Pulmonary artery endothelial cell (primary cell): Measurements from ENCODE around the gene MDK. TPM values are rescaled to one million over a fixed set of nuclear protein-coding genes. Genes with fewer than 3 reads are reported as not detected.

Experiments used
- DNase-seq: peaks from one replicate; pipeline ENCODE4 v3.0.0-alpha.2; 2011; ENCODE audit warnings: low read depth, low spot score
- total RNA-seq: library from RNA; depleted of rRNA; stranded (reverse); fragments of >200 nt; gene quantifications from 2 replicates; pipeline ENCODE4 v1.2.3, GENCODE V29; 2014

Gene MDK, protein sequence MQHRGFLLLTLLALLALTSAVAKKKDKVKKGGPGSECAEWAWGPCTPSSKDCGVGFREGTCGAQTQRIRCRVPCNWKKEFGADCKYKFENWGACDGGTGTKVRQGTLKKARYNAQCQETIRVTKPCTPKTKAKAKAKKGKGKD
- 32.3 and 52.0 TPM in 2 replicates for total RNA-seq

DNA sequence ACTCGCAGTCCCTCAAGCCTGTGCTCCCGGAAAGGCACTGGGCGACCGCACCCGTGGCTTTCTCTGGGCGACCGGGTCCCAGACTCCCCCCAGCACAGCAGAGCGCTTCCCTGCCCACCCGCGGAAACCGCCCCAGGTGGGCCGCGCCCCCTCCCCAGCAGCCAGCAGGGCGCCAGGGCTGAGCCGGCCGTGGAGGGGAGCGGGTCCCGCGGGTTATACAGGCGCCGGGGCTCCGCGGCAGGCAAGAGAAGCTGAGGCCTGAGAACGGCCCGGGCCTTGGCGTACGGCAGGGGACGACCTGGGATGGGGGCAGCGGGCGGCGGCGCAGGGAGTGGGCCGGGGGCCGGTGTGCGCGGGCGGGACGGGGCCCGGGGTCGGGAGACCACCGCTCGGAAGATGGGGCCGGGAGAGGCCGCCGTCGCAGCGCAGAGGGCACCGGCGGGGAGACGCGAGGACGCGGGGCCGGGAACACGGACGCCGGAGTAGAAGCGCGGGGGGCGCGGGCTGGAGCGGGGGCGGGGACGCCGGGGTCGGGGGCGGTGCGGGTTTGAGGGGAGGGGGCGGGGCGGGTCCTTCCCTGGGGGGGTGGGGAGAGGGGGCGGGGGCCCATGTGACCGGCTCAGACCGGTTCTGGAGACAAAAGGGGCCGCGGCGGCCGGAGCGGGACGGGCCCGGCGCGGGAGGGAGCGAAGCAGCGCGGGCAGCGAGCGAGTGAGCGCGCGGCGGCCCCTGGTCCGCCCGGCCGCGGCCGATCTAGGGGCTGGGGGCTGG lies at the start of gene MDK:
Gene MDK (plus strand): TSS at position 622 of the 771 bp plus-strand sequence. CDS start 389 bp downstream, outside the sequence.
- no peak for DNase-seq

- no peak for DNase-seq
Measured at GRCh38 chr11:46332093-46332567, 49.3 kb upstream of the MDK start.

DNA sequence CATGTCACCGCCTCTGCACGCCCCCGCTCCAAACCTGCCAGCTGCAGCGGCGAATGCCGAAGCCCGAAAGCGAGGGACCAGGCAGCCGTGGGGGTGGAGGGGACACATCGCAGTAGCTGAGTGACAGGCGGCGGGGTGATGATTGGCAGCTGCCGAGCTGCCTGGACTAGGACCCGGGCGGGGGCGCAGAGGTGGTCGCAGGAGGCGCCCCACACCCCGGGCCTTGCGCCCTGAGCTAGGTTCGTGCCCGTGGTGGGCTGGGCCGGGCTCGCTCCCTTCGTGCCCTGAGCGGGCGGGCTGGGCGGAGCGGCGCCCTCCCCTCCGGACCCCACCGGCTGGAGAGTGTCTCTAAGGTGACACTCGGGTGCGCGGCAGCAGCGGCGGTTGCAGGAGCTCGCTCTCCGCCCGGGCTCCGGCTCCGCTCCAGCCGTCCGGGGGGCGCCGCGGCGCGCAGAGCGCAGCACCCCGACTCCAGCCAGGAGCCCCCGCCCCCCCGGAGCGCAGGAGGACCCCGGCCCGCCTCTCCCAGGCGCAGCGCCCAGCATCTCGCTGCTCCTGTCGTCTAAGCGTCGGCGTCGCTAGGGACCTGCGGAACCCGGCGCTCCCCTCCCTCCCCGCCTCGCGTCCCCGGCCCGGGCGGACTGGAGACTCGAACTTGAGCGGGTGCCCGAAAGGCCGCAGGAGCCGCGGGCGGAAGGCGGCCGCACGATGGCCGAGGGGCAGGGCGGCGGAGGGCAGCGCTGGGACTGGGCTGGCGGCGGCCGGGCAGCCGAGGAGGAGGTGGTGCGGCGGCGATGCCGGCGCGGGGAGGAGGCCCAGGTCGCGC lies 48.7 kb upstream of the MDK start:
- no peak for DNase-seq

DNA sequence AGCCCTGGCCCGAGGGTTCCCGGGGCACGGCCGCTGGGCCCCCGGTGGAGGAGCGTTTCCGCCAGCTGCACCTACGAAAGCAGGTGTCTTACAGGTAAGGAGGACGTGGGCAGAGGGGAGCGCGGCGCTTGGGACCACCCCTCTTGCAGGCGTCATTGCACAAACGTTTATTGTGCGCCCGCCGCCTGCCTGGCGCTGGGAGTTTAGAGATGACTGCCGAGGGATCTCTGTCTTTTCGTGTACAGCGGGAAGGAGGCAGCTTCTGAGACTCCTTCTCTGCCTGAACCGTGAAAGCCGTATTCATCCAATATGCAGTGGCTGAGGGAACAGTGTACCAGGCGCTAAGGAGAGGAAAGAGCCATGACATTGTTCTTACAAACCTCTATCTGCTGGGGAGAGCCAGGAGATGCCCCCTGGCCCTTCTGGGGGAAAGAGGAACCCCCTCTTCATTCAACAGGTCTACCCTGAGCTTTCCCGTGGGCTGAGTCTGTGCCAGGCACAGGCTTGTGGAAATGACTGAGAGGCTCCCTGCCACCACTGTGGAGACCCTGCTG lies 48.0 kb upstream of the MDK start:
- no peak for DNase-seq

DNA sequence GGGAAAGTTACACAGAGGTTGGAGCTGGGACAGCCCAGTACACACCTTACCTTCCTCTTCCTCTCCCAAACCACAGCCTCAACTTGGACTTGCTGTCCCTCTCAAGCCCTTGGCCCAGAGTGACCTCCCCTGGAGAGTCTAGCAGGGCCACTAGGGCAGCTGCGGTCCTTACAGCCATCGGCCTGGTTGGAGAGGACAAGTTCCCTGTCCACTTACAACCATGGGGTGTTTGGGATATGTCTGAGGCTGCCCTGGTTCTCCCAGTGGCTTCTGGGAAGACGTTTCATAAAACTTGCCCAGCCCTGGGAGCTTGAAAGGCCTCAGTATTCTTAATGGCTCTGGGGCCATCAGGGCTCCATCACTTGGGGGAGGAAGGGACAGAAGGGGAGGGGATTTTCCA lies 47.3 kb upstream of the MDK start:
- no peak for DNase-seq

DNA sequence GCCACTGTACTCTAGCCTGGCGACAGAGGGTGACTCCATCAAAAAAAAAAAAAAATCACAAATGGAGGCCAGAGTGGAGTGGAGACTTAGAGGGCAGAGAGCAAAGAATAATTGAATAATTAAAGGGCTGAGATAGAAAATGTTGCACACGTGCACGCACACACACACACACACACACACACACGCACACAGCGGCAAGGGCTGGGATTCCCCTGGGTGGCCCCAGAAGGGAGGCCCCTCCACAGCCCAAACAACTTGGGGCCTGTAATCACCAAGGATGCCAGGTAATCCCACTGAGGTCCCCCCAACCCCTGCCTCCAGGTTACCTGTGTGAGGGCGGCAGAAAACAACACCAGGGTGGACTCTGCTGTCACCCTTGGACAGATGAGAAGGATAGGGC lies 46.2 kb upstream of the MDK start:
- no peak for DNase-seq

GRCh38 chr11:46335890-46336562 lies 45.4 kb upstream of the MDK start:
- no peak for DNase-seq

DNA sequence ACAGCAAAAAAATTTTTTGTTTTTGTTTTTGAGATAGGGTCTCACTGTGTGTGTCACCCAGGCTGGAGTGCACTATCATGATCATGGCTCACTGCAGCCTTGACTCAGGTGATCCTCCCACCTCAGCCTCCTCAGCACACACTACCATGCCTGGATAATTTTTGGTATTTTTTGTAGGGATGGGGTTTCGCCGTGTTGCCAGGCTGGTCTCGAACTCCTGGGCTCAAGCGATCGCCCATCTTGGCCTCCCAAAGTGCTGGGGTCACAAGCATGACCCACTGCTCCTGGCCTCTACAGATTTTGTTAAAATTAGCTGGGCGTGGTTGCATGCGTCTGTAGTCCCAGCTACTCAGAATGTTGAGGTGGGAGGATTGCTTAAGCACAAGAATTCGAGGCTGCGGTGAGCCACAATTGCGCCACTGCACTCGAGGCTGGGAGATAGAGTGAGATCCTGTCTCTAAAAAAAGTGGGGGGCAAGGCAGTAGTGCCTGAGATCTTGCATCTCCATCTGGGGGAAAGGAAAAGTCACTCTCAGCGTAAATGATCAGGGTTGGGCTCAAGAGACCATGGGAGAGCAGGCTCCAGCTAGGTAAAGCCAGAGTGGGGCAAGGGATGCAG lies 44.8 kb upstream of the MDK start:
- DNase-seq, result no peak

- DNase-seq, result no peak
Measured at GRCh38 chr11:46337626-46338345, 43.7 kb upstream of the MDK start.

- no peak for DNase-seq
Measured at GRCh38 chr11:46338636-46338987, 42.9 kb upstream of the MDK start.

- no peak for DNase-seq
Measured at GRCh38 chr11:46338988-46339666, 42.3 kb upstream of the MDK start.

- no peak for DNase-seq
Measured at GRCh38 chr11:46339816-46340215, 41.7 kb upstream of the MDK start.

GRCh38 chr11:46341454-46341853 lies 40.0 kb upstream of the MDK start:
- DNase-seq, result no peak

GRCh38 chr11:46342239-46342638 lies 39.2 kb upstream of the MDK start:
- peak; percentile 32 for DNase-seq

DNA sequence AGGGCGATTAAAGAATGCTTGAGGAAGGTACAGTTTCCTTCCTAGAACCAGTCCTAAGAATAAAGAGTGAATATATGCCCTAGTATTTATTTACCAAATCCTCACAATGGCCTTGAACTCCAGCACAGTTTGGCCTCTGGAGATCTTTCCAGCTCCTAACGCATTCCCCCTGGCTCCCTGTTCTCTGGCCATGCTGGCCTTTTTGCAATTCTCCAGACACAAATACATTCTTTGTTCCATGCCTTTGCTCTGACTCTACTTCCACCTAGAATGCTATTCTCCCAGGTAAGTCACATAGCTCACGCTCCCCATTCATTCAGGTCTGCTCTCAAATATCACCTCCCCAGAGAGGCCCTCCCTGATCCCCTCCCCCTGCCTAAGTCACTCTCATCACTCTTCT lies 37.9 kb upstream of the MDK start:
- no peak for DNase-seq

DNA sequence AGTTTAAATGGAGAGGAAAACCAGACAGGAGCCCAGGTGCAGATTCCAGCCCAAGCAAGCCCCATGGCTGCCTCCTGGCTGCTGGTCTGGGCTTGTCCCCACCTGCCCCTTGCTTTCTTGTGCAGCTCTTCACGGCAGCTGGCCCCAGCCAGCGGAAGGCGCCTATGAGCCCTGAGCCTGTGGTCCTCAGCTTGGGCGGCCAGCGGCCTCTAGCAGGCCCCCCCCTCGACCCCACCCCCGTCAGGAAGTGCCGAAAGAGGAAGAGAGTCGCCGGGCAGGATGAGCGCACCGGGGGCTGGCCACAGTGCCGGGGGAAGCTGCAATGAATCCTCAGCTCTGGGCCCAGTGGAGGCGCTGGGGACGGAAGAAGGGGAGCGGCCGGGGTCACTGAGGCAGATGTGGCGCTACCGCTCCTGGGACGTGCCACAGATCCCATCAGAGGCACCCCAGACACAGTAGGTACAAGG lies 36.3 kb upstream of the MDK start:
- DNase-seq, result no peak

GRCh38 chr11:46345881-46346484 lies 35.5 kb upstream of the MDK start:
- no peak for DNase-seq

- DNase-seq, result peak; percentile 24
Measured at GRCh38 chr11:46346886-46347636, 34.4 kb upstream of the MDK start, which contains the start of gene DGKZ. TSS of gene DGKZ (plus strand) at chr11:46347463. CDS start at chr11:46347660, 197 bp downstream.
